Heart right ventricle (tissue), 16 donors: Measurements from ENCODE around the gene KY. TPM values are rescaled to one million over a fixed set of nuclear protein-coding genes. Genes with fewer than 3 reads are reported as not detected.

Experiments
- ATAC-seq, 8 donors: fragments of 200-7000 bp; cut with Tn5 transposase; one replicate each; pipeline ENCODE4 v1.9.1; 2020; ENCODE audit warnings: mild to moderate bottlenecking in 8 of 8, moderate library complexity in 8 of 8, moderate number of reproducible peaks in 1 of 8
- DNase-seq, 2 donors: peaks; one replicate each; pipeline ENCODE4 v3.0.0-alpha.2; 2020
- H3K27ac ChIP-seq, 10 donors: fragments of 200-600 bp; sonication (generic) in 2 of 10; one replicate each; pipeline versions ENCODE4 v1.5.0 to v1.8.0; 2020 to 2022; ENCODE audit warnings: mild to moderate bottlenecking in 3 of 10
- H3K27me3 ChIP-seq, 7 donors: fragments of 200-600 bp; one replicate each; pipeline ENCODE4 v1.8.0; 2021 to 2022; ENCODE audit warnings: mild to moderate bottlenecking in 2 of 7
- H3K36me3 ChIP-seq, 9 donors: fragments of 200-600 bp; sonication (generic) in 1 of 9; one replicate each; pipeline versions ENCODE4 v1.5.0 to v1.8.0; 2020 to 2022; ENCODE audit warnings: mild to moderate bottlenecking in 2 of 9
- H3K4me1 ChIP-seq, 9 donors: fragments of 200-600 bp; sonication (generic) in 1 of 9; one replicate each; pipeline versions ENCODE4 v1.5.0 to v1.8.0; 2020 to 2022; ENCODE audit warnings: mild to moderate bottlenecking in 4 of 9
- H3K4me3 ChIP-seq, 10 donors: fragments of 200-600 bp; sonication (generic) in 2 of 10; one replicate each; pipeline versions ENCODE4 v1.5.0 to v1.8.0; 2020 to 2022; ENCODE audit warnings: mild to moderate bottlenecking in 7 of 10, moderate library complexity in 2 of 10
- H3K9me3 ChIP-seq, 11 donors: fragments of 200-600 bp in 10 of 11; sonication (generic) in 2 of 11; one replicate each; pipeline versions ENCODE4 v1.5.0 to v1.8.0; 2013 to 2022; ENCODE audit warnings: mild to moderate bottlenecking in 2 of 11, control low read depth in 1 of 11, moderate library complexity in 1 of 11
- WGBS, 2 donors: extraction: QIAGEN DNeasy Blood & Tissue Kit; methylation state at CpG; one replicate each; pipeline ENCODE4 v1.1.7; 2013; ENCODE audit warnings: inconsistent platforms in 1 of 2; 5-methylcytosine and 5-hydroxymethylcytosine counted together
- intact Hi-C, 10 donors: fragments of 100-400 bp; cut with DNase I; formaldehyde crosslinking; loops; one replicate each; pipeline versions ENCODE4 v1.11.1 to v1.14.2; 2022
- polyA plus RNA-seq, 2 donors: library from polyadenylated mRNA; stranded (reverse); fragments of 200-250 nt; gene quantifications; one replicate each; pipeline ENCODE4 v1.2.3, GENCODE V29; 2013
- total RNA-seq, 10 donors: library from RNA; stranded (reverse); fragmentation: NEBNext Ultra II Directional in 3 of 10; extraction: Animal tissue kit (Norgen Biotek cat#: 25700) in 3 of 10; gene quantifications; one replicate each; pipeline versions ENCODE4 v1.2.1 to v1.2.4, GENCODE V29; 2021 to 2023
- TF ChIP-seq, protein P1 (sequence below), 9 donors: fragments of 200-600 bp; sonication (generic) in 2 of 9; IDR thresholded peaks; one replicate each; pipeline versions ENCODE4 v1.5.0 to v1.8.0; 2021 to 2022; ENCODE audit warnings: antibody characterized with exemption in 9 of 9, mild to moderate bottlenecking in 5 of 9, moderate library complexity in 1 of 9
- donor health status: Arrhythmogenic right ventricular cardiomyopathy.
- donor health status: ischemic (EF 13 %, LVEDD 7.1; RV severe dilation, severe dysfunction).
- donor health status: healthy with polysubstance abuse.
- donor health status: DM: no; HTN: yes; CAD: no.
- donor health status: DM: no; HTN: no; CAD: no.
- donor health status: ischemic (EF 25% LVEDD 6.9; RV normal size, moderate dysfunction).
- donor health status: ischemic (EF 25% LVEDD 5.7; RV mildly dilated, moderate dysfunction).
- donor health status: healthy.
- donor health status: DM: yes; HTN: yes; CAD: no.
- donor health status: Ischemic cardiomyopathy.
- donor health status: ischemic (EF 35%, LVEDD 5.7; RV mildly dilated, moderate dysfunction).
- donor health status: nonischemic (EF 11% LVEDD 7.7; RV severe dilation, severe dysfunction).
- donor health status: DM: yes; HTN: yes; CAD: no.
- donor health status: PGD.
- donor health status: ischemic (EF 29% LVEDD 5.4; RV normal size, mild dysfunction).
- donor health status: nonischemic (EF 23%, LVEDD 6.1; RV moderate dilation, normal function).

KY gene
- total and polyA plus RNA-seq, 12 donors, result 0.46 to 24.3 (median 8.2) TPM

DNA sequence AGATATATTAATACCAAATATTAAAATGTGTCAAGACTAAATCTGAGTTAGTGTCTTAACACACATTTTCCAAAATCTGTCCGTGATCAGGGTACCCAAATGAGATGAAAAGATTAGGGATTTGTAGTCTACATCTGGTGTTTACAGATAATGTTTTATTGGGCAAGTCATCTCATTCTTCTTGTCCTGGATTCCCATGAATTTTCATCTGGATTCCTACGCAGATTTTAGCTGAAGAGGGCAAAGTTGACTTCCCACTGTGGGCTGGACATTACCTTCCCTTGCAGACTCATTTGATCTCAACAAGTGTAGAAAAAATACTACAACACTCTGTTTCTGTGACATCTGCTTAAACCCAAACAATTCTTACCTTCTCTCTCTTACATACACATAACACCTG lies 85.8 kb downstream of the KY start:
- WGBS, 2 donors, result 95 to 98% methylated on average over 2 of the region's 2 CpGs
- TF ChIP-seq, protein P1, sequence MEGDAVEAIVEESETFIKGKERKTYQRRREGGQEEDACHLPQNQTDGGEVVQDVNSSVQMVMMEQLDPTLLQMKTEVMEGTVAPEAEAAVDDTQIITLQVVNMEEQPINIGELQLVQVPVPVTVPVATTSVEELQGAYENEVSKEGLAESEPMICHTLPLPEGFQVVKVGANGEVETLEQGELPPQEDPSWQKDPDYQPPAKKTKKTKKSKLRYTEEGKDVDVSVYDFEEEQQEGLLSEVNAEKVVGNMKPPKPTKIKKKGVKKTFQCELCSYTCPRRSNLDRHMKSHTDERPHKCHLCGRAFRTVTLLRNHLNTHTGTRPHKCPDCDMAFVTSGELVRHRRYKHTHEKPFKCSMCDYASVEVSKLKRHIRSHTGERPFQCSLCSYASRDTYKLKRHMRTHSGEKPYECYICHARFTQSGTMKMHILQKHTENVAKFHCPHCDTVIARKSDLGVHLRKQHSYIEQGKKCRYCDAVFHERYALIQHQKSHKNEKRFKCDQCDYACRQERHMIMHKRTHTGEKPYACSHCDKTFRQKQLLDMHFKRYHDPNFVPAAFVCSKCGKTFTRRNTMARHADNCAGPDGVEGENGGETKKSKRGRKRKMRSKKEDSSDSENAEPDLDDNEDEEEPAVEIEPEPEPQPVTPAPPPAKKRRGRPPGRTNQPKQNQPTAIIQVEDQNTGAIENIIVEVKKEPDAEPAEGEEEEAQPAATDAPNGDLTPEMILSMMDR (IDR thresholded peaks at IDR 0.05), result no peak
- H3K4me1 ChIP-seq, result no peaks in the 10 kb centered on the region
- peaks cover 0 to 33% (median 5%) of the 10 kb centered on the region in 9 donors for H3K36me3 ChIP-seq
- H3K4me3 ChIP-seq, result no peak overlapping the region
- DNase-seq (no peak), ATAC-seq (no peak)
- no peak overlapping the region for H3K27ac ChIP-seq
- no peaks in the 10 kb centered on the region for H3K27me3 ChIP-seq
- peaks cover 0 to 10% (median 0%) of the 10 kb centered on the region in 11 donors for H3K9me3 ChIP-seq
- intact Hi-C loops, result no loop called here

DNA sequence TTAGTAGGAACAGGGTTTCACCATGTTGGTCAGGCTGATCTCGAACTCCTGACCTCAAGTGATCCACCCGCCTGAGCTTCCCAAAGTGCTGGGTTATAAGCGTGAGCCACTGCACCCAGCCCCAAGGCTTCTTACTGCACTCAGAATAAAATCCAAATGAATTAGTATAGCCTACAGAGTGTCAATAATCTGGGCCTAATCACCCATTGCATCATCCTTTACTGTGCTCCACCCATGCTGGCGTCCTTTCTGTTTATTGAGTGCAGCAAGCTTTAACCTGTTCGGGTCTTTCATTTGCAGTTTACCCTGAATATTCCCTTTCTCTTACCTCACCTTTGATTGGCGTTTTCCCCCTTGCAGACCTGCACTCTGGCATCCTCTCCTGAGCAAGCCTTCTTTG lies 87.2 kb downstream of the KY start:
- DNase-seq, result no peak
- H3K36me3 ChIP-seq, result peaks cover 0 to 47% (median 14%) of the 10 kb centered on the region in 9 donors
- no peaks in the 10 kb centered on the region for H3K27me3 ChIP-seq
- intact Hi-C loops, result no loop called here
- TF ChIP-seq, protein P1 (IDR thresholded peaks at IDR 0.05), result no peak
- peaks cover 0 to 3% (median 0%) of the 10 kb centered on the region in 11 donors for H3K9me3 ChIP-seq
- no peak overlapping the region for H3K27ac ChIP-seq
- no peak overlapping the region for H3K4me3 ChIP-seq
- ATAC-seq, result no peak
- WGBS, 2 donors, result 96 to 97% methylated on average over 6 of the region's 6 CpGs
- no peaks in the 10 kb centered on the region for H3K4me1 ChIP-seq

DNA sequence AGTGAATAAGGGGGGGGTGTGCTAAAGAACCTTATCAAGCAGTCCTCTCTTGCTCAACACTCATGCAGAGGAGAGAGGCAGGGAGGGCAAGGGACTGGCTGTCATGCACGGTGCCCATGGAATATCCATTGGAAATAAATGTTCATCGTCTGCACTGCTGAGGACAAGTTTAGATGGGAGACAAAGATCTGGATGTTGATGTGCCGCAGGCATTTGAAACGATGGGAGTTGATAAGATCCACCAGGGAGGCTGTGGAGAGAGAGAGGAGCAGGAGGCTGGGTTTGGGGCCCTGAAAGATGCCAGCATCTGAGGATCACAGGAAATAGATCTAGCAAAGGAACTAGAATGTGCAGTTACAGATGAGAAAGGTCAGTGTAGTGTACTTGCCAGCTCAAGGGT lies 88.8 kb downstream of the KY start:
- intact Hi-C loops, result no loop called here
- WGBS, 2 donors, result 84 to 89% methylated on average over 4 of the region's 4 CpGs
- peaks cover 0 to 63% (median 17%) of the 10 kb centered on the region in 9 donors for H3K36me3 ChIP-seq

DNA sequence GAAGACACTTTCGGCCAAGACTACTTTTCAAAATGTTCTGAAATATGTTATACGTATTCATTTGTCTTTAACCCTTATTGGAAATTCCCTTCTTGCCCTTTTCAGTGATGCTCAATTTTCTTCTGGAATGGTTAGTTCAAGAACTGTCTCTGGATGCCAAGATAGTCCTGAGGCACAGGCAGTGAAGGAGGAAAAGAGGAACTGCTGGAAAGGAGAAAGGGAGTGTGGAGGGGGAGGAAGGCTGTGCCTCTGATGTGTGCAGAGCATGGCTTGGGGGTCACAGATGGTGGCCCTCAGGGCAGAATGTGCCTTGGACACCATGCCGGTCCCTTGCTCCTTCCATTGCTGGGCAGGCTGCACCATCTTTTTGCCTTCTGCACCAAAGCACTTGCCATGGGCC lies 91.2 kb downstream of the KY start:
- H3K4me1 ChIP-seq, result no peaks in the 10 kb centered on the region
- H3K27me3 ChIP-seq, result no peaks in the 10 kb centered on the region
- peaks cover 0 to 72% (median 23%) of the 10 kb centered on the region in 9 donors for H3K36me3 ChIP-seq
- H3K27ac ChIP-seq, result no peak overlapping the region
- no peak overlapping the region for H3K4me3 ChIP-seq
- ATAC-seq, result no peak
- intact Hi-C loops, result no loop called here
- H3K9me3 ChIP-seq, result no peaks in the 10 kb centered on the region
- TF ChIP-seq, protein P1 (IDR thresholded peaks at IDR 0.05), result no peak
- DNase-seq, result no peak
- WGBS, 2 donors, result 97 to 98% methylated on average over 3 of the region's 3 CpGs

More for the DNA sequence above, 88.8 kb downstream of the KY start:
- Histone ChIP-seq H3K27ac (no peak overlapping the region), H3K4me3 (no peak overlapping the region), H3K27me3 (no peaks in the 10 kb centered on the region), H3K4me1 (no peaks in the 10 kb centered on the region), H3K9me3 (no peaks in the 10 kb centered on the region)
- ATAC-seq (no peak), DNase-seq (no peak)
- TF ChIP-seq, protein P1 (IDR thresholded peaks at IDR 0.05), result no peak

Other genes with a start within 250 kb of the KY start
- 100 to 1,000 TPM in 1 of 10 donors, 10 to 100 TPM in 9; 68.2 to 119 (median 84.0) TPM for gene ANAPC13, start 165.0 kb downstream of the KY start, total RNA-seq
- gene ANAPC13, start 165.0 kb downstream of the KY start, polyA plus RNA-seq, result 10 to 100 TPM; 25.7 to 81.3 TPM
- gene CEP63, start 165.0 kb downstream of the KY start, total RNA-seq, result 10 to 100 TPM; 27.6 to 38.8 (median 31.0) TPM
- 10 to 100 TPM; 20.1 to 24.9 TPM for gene CEP63, start 165.0 kb downstream of the KY start, polyA plus RNA-seq
- gene EPHB1, start 144.2 kb upstream of the KY start, total RNA-seq, result 1 to 10 TPM; 1.1 to 3.4 (median 1.8) TPM
- gene EPHB1, start 144.2 kb upstream of the KY start, polyA plus RNA-seq, result under 1 TPM; 0.07 to 0.57 TPM